ENCODE measurements around the gene LILRB5. TPM values are rescaled to one million over a fixed set of nuclear protein-coding genes. Genes with fewer than 3 reads are reported as not detected.
"Not testable (repeated sequence)": the region's sequence is repeated elsewhere in the genome, so short reads cannot be mapped to it uniquely, and the experiment has no call there.

The LILRB5 gene
- total RNA-seq, 1 experiment from 2014 or later = not detected

DNA sequence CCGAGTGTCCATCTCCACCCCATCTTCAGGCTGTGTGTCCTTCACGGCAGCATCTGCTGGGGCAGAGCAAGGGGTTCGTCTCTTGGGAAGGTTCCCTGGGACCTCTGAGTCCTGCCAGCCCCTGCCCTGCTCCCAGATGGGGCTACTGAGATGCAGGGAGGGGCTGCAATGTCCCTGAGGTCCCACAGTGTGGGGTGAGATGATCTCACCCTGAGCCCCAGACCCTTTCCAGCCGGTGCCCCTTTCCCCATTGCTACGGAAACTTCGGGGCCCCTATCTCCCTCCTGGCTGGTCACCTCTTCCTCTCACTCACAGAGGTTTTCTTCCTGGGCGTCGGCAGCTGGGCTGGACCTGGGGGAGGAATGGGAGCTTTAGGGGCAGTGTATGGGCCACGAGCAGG, 18.9 kb upstream of the LILRB5 start:
- Histone ChIP-seq H3K9me3 (no peaks in the 10 kb centered on the region), H3K27me3 (replicated peaks; ENCODE audit: control insufficient read depth, insufficient read depth, low read length) (no peaks in the 10 kb centered on the region; the same call in 1 of the 2 replicates), H3K4me1 (no peaks in the 10 kb centered on the region), H3K4me3 (ENCODE audit: low read depth, low read length) (no peak overlapping the region), H3K36me3 (ENCODE audit: control insufficient read depth, insufficient read depth, low read length) (no peaks in the 10 kb centered on the region)
- H3K4me1 Mint-ChIP-seq (ENCODE audit: low read depth, unreplicated experiment) = no peaks in the 10 kb centered on the region
- CTCF ChIA-PET = no interaction called here
- no peak overlapping the region for H3K4me3 Mint-ChIP-seq (ENCODE audit: unreplicated experiment)
- no TSS peak for BruUV-seq (replicated peaks)
- DNase-seq = no peak
- POLR2A ChIA-PET = no interaction called here
- H3K27me3 Mint-ChIP-seq (ENCODE audit: insufficient read depth, unreplicated experiment) = peaks cover 47% of the 10 kb centered on the region
- intact Hi-C loops (cut with micrococcal nuclease; ENCODE audit: unreplicated experiment) = no loop called here
- no peaks in the 10 kb centered on the region for H3K9me3 Mint-ChIP-seq (ENCODE audit: unreplicated experiment)
- no peak overlapping the region for H3K27ac Mint-ChIP-seq (ENCODE audit: unreplicated experiment)
- no peak for TF ChIP-seq CTCF (IDR thresholded peaks at IDR 0.05; ENCODE audit: insufficient read depth in 1 of 2, low read depth in 1 of 2, low read length in 1 of 2, severe bottlenecking in 1 of 2, unreplicated experiment in 1 of 2)
- H3K36me3 Mint-ChIP-seq (ENCODE audit: insufficient read depth, unreplicated experiment) = no peaks in the 10 kb centered on the region

DNA sequence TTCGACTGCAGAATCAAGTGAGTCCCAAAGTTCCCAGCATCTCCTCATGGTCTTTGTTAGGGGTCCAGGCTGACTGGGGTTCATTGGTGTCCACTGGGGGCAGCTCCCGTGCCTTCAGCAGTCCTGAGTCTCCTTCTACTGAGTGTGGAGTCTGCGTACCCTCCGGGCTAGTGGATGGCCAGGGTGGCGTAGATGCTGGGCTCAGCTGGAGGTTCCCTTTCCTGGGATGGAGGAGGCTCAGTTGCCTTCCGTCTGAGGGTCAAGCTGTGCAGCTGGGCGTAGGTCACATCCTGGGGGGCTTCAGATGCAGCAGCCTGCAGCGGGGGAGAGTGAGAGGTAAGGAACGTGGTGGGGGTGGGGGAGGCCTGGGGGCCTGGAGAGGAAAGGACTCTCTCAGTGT, 17.4 kb upstream of the LILRB5 start:
- BruUV-seq (replicated peaks); H3K27me3 ChIP-seq (replicated peaks; ENCODE audit: control insufficient read depth, insufficient read depth, low read length); intact Hi-C loops (cut with micrococcal nuclease; ENCODE audit: unreplicated experiment); H3K4me1 Mint-ChIP-seq (ENCODE audit: low read depth, unreplicated experiment); H3K4me3 Mint-ChIP-seq (ENCODE audit: unreplicated experiment); DNase-seq; H3K9me3 ChIP-seq; POLR2A ChIA-PET; H3K36me3 ChIP-seq (ENCODE audit: control insufficient read depth, insufficient read depth, low read length); CTCF ChIA-PET; H3K4me3 ChIP-seq (ENCODE audit: low read depth, low read length); H3K4me1 ChIP-seq; H3K36me3 Mint-ChIP-seq (ENCODE audit: insufficient read depth, unreplicated experiment); H3K9me3 Mint-ChIP-seq (ENCODE audit: unreplicated experiment); H3K27ac Mint-ChIP-seq (ENCODE audit: unreplicated experiment): not testable (repeated sequence)
- peaks cover 43% of the 10 kb centered on the region for H3K27me3 Mint-ChIP-seq (ENCODE audit: insufficient read depth, unreplicated experiment)

DNA sequence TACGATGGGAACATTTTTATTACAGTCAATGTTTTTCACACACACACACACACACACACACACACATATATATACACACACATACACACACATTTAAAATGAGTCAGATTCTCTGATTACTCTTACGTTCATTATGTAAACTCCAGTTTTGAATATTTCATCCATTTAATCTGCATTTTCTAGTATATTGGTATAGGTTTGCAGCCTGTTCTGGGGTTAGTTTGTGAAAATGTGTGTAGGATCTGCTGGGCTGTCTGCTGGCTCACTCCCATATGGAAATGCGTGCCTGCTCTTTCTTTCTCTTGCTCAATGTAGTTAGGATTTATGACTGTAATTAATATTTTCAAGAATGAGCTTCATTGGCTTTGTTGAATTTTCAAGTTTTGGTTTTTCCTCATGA, 16.7 kb upstream of the LILRB5 start:
- Mint-ChIP-seq H3K27me3 (ENCODE audit: insufficient read depth, unreplicated experiment) (peaks cover 38% of the 10 kb centered on the region), H3K4me3 (ENCODE audit: unreplicated experiment) (no peak overlapping the region), H3K36me3 (ENCODE audit: insufficient read depth, unreplicated experiment) (no peaks in the 10 kb centered on the region), H3K27ac (ENCODE audit: unreplicated experiment) (no peak overlapping the region), H3K9me3 (ENCODE audit: unreplicated experiment) (no peaks in the 10 kb centered on the region), H3K4me1 (ENCODE audit: low read depth, unreplicated experiment) (no peaks in the 10 kb centered on the region)
- Histone ChIP-seq H3K36me3 (ENCODE audit: control insufficient read depth, insufficient read depth, low read length) (no peaks in the 10 kb centered on the region), H3K27me3 (replicated peaks; ENCODE audit: control insufficient read depth, insufficient read depth, low read length) (no peaks in the 10 kb centered on the region; the same call in 1 of the 2 replicates), H3K4me3 (ENCODE audit: low read depth, low read length) (no peak overlapping the region), H3K9me3 (no peaks in the 10 kb centered on the region), H3K4me1 (no peaks in the 10 kb centered on the region)
- no peak for TF ChIP-seq CTCF (IDR thresholded peaks at IDR 0.05; ENCODE audit: insufficient read depth in 1 of 2, low read depth in 1 of 2, low read length in 1 of 2, severe bottlenecking in 1 of 2, unreplicated experiment in 1 of 2)
- ChIA-PET POLR2A (interaction anchor here (0.7 kb wide), 1 partner anchor 84 kb away, joined by 4 read pairs; the partner anchor contains the start of gene MBOAT7), CTCF (no interaction called here)
- intact Hi-C loops (cut with micrococcal nuclease; ENCODE audit: unreplicated experiment) = no loop called here
- DNase-seq = no peak
- BruUV-seq (replicated peaks) = no TSS peak

DNA sequence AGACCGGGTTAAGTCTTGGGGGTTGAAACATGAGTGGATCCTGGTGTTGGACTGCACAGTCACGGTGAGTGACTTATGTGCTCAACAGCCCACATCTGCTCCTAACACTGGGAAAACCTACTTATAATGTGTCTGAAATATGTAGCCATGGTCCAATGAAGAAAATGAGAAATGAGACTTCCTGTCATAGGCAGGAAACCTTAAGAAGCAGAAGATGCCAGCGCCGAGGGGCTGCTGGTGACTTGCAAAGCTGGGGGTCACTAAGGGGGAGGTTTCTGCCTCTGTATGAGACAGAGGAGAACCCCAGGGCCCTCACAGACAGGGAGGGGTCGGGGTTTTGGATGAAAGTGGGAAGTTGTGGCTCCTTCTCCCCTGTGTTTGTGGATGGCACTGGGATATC, 15.1 kb upstream of the LILRB5 start:
- H3K4me3 Mint-ChIP-seq (ENCODE audit: unreplicated experiment); DNase-seq; H3K4me1 ChIP-seq; H3K4me1 Mint-ChIP-seq (ENCODE audit: low read depth, unreplicated experiment); H3K9me3 ChIP-seq; H3K36me3 ChIP-seq (ENCODE audit: control insufficient read depth, insufficient read depth, low read length); H3K27ac Mint-ChIP-seq (ENCODE audit: unreplicated experiment); H3K4me3 ChIP-seq (ENCODE audit: low read depth, low read length); BruUV-seq (replicated peaks); H3K36me3 Mint-ChIP-seq (ENCODE audit: insufficient read depth, unreplicated experiment); intact Hi-C loops (cut with micrococcal nuclease; ENCODE audit: unreplicated experiment); POLR2A ChIA-PET; H3K27me3 ChIP-seq (replicated peaks; ENCODE audit: control insufficient read depth, insufficient read depth, low read length); H3K9me3 Mint-ChIP-seq (ENCODE audit: unreplicated experiment); CTCF ChIA-PET: not testable (repeated sequence)
- H3K27me3 Mint-ChIP-seq (ENCODE audit: insufficient read depth, unreplicated experiment) = peaks cover 32% of the 10 kb centered on the region

- BruUV-seq (replicated peaks); H3K9me3 Mint-ChIP-seq (ENCODE audit: unreplicated experiment); H3K9me3 ChIP-seq; H3K4me3 ChIP-seq (ENCODE audit: low read depth, low read length); POLR2A ChIA-PET; H3K4me3 Mint-ChIP-seq (ENCODE audit: unreplicated experiment); H3K27ac Mint-ChIP-seq (ENCODE audit: unreplicated experiment); H3K4me1 Mint-ChIP-seq (ENCODE audit: low read depth, unreplicated experiment); H3K27me3 ChIP-seq (replicated peaks; ENCODE audit: control insufficient read depth, insufficient read depth, low read length); DNase-seq; H3K4me1 ChIP-seq; CTCF ChIA-PET; H3K36me3 Mint-ChIP-seq (ENCODE audit: insufficient read depth, unreplicated experiment); H3K36me3 ChIP-seq (ENCODE audit: control insufficient read depth, insufficient read depth, low read length); intact Hi-C loops (cut with micrococcal nuclease; ENCODE audit: unreplicated experiment): not testable (repeated sequence)
- H3K27me3 Mint-ChIP-seq (ENCODE audit: insufficient read depth, unreplicated experiment) = peaks cover 32% of the 10 kb centered on the region
Observed at GRCh38 chr19:54271587-54271986, 14.5 kb upstream of the LILRB5 start.
